IPS-20b (cell line): ENCODE data around the gene LONP1.

ENCODE experiments used
- H3K27ac ChIP-seq: one replicate; pipeline ENCODE4 v1.5.1; 2013; ENCODE audit warnings: low read length
- H3K27me3 ChIP-seq: 2 replicates; pipeline ENCODE4 v1.6.1; 2013; ENCODE audit warnings: mild to moderate bottlenecking, low read length, inconsistent platforms; ENCODE audit not compliant: insufficient read depth
- H3K36me3 ChIP-seq: 2 replicates; pipeline ENCODE4 v1.6.1; 2013; ENCODE audit warnings: low read depth, mild to moderate bottlenecking, inconsistent platforms, low read length, moderate library complexity; ENCODE audit not compliant: insufficient read depth
- H3K4me1 ChIP-seq: 2 replicates; pipeline ENCODE4 v1.6.1; 2013; ENCODE audit warnings: mild to moderate bottlenecking, control low read depth, inconsistent platforms, low read length, moderate library complexity; ENCODE audit not compliant: insufficient read depth
- H3K4me3 ChIP-seq: 2 replicates; pipeline ENCODE4 v1.5.1; 2013; ENCODE audit warnings: mild to moderate bottlenecking, low read length, inconsistent platforms
- H3K9ac ChIP-seq: 2 replicates; pipeline ENCODE4 v1.6.1; 2013; ENCODE audit warnings: low read depth, mild to moderate bottlenecking, inconsistent platforms, low read length, moderate library complexity
- H3K9me3 ChIP-seq: 2 replicates; pipeline ENCODE4 v1.6.1; 2013; ENCODE audit warnings: mild to moderate bottlenecking, low read depth, low read length, inconsistent platforms; ENCODE audit not compliant: insufficient read depth

LONP1 gene

DNA sequence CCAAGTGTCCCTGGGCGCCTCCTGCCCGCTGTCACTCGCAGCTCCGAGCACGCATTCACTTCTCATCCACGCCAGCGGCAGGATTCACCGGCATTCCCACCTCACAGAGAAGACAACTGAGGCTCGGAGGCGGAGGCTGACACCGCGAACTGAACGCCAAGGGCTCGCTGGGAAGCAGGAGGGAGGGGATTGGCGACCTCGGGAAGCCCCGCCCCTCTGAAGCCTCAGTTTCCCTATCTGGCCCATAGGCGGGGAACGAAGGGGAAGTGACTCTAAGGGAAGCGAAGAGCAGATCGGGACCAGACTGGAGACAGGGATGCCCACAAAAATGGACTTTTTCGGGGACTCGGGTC lies 39.9 kb downstream of the LONP1 start:
- Histone ChIP-seq H3K27me3 (no peaks in the 10 kb centered on the region), H3K9ac (peak overlapping the region; percentile 85), H3K4me3 (peak overlapping the region; percentile 94), H3K4me1 (no peaks in the 10 kb centered on the region), H3K27ac (peak overlapping the region; percentile 93), H3K9me3 (no peaks in the 10 kb centered on the region), H3K36me3 (no peaks in the 10 kb centered on the region)

DNA sequence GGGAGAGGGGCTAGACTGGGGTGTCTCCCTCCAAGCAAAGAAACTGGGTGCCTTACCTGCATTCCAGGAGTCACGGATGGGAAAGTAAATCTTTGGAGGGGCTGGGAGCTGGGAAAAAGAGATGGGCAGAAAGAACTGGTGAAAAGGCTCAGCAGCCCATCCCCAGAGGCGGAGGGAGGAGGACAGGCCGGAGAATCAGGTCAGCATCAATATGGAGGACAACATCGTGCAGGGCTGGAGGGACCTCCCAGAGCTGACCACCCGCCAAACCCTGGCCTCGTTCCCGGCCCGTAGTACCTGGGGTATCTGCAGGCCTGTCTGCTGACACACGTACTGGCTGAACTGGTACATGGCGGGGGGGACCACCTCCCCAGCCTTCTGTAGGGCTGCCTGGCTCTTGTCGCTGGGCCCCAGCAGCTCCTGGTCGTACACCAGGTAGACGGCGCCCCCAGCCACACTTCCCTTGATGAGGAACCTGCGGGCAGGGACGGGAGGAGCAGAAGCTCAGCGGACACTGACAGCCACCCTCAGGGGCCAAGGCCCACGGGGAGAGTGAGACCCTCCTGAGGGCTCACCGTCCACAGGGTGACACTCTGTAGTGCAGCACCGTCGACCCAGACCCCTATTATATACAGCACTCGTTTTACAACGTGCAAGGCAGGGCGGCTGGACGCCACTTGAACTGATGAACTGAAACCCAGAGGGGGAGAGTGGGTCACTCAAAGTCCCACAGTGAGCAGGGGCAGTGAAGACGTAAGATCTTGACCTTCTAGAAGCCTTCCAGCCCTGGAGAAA lies 40.5 kb downstream of the LONP1 start:
- Histone ChIP-seq H3K27me3 (no peaks in the 10 kb centered on the region), H3K36me3 (no peaks in the 10 kb centered on the region), H3K27ac (peak overlapping the region; percentile 93), H3K4me3 (peak overlapping the region; percentile 94), H3K9ac (peak overlapping the region; percentile 85; the same call in 1 of the 2 replicates), H3K9me3 (no peaks in the 10 kb centered on the region), H3K4me1 (no peaks in the 10 kb centered on the region)

GRCh38 chr19:5678071-5678718 lies 41.8 kb downstream of the LONP1 start:
- no peak overlapping the region for H3K4me3 ChIP-seq
- no peaks in the 10 kb centered on the region for H3K27me3 ChIP-seq
- no peaks in the 10 kb centered on the region for H3K9me3 ChIP-seq
- H3K9ac ChIP-seq: no peak overlapping the region
- no peaks in the 10 kb centered on the region for H3K36me3 ChIP-seq
- no peaks in the 10 kb centered on the region for H3K4me1 ChIP-seq
- no peak overlapping the region for H3K27ac ChIP-seq

DNA sequence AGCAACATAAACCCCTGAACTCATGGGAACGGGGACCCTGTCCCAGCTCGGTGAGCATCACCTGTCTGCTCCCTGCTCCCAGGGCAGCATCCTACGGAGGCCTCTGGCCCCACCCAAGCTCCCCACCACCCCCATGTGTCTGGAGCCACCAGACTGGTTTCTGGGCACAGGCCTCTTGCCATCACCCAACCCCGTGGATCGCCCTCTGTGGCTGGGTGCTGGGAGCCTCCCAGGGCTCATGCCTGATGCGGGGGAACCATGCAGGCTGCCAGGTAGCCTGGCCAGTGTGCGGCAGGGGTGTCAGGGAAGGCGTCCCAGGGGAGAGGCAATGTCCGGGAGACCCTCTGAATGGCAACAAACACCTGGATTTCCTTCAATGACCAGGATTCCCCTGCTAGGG lies 42.4 kb downstream of the LONP1 start:
- Histone ChIP-seq H3K4me3 (no peak overlapping the region), H3K27me3 (no peaks in the 10 kb centered on the region), H3K27ac (no peak overlapping the region), H3K4me1 (no peaks in the 10 kb centered on the region), H3K36me3 (peaks cover 3% of the 10 kb centered on the region; the same call in 1 of the 2 replicates), H3K9me3 (no peaks in the 10 kb centered on the region), H3K9ac (no peak overlapping the region)

- H3K4me1 ChIP-seq: no peaks in the 10 kb centered on the region
- no peaks in the 10 kb centered on the region for H3K9me3 ChIP-seq
- peaks cover 3% of the 10 kb centered on the region; the same call in 1 of the 2 replicates for H3K36me3 ChIP-seq
- H3K9ac ChIP-seq: no peak overlapping the region
- no peak overlapping the region for H3K27ac ChIP-seq
- H3K27me3 ChIP-seq: no peaks in the 10 kb centered on the region
- H3K4me3 ChIP-seq: no peak overlapping the region
Observed at GRCh38 chr19:5677136-5677535, 42.8 kb downstream of the LONP1 start.

DNA sequence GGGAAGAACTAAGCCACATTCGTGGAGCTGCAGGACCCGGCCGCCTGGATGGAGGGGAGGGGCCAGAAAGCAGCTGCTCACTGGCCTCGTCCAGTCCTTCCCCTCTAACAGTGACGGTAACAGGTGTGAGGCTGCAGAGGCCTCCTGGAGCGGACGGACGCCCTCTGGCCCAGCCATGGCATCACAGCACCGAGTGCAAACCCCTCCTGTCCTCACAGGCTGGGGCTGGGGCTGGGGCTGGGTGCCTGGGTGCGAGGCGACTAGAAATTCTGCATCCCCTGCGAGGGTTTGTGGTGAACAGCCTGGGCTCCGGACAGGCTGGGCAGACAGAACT lies 43.2 kb downstream of the LONP1 start:
- no peak overlapping the region for H3K27ac ChIP-seq
- H3K36me3 ChIP-seq: peaks cover 7% of the 10 kb centered on the region; the same call in 1 of the 2 replicates
- H3K9ac ChIP-seq: no peak overlapping the region
- no peaks in the 10 kb centered on the region for H3K27me3 ChIP-seq
- no peaks in the 10 kb centered on the region for H3K9me3 ChIP-seq
- no peaks in the 10 kb centered on the region for H3K4me1 ChIP-seq
- no peak overlapping the region for H3K4me3 ChIP-seq

- Histone ChIP-seq H3K36me3 (peaks cover 12% of the 10 kb centered on the region; the same call in 1 of the 2 replicates), H3K9me3 (no peaks in the 10 kb centered on the region), H3K4me3 (no peak overlapping the region), H3K4me1 (no peaks in the 10 kb centered on the region), H3K27ac (no peak overlapping the region), H3K9ac (no peak overlapping the region), H3K27me3 (no peaks in the 10 kb centered on the region)
Observed at GRCh38 chr19:5676105-5676771, 43.7 kb downstream of the LONP1 start.

GRCh38 chr19:5674714-5675113 lies 45.2 kb downstream of the LONP1 start:
- Histone ChIP-seq H3K4me3 (no peak overlapping the region), H3K4me1 (no peaks in the 10 kb centered on the region), H3K36me3 (peaks cover 21% of the 10 kb centered on the region), H3K9ac (no peak overlapping the region), H3K27ac (no peak overlapping the region), H3K9me3 (no peaks in the 10 kb centered on the region), H3K27me3 (no peaks in the 10 kb centered on the region)

- Histone ChIP-seq H3K4me1 (no peaks in the 10 kb centered on the region), H3K27ac (no peak overlapping the region), H3K9me3 (no peaks in the 10 kb centered on the region), H3K4me3 (no peak overlapping the region), H3K36me3 (peaks cover 30% of the 10 kb centered on the region), H3K9ac (no peak overlapping the region), H3K27me3 (no peaks in the 10 kb centered on the region)
Observed at GRCh38 chr19:5673752-5674151, 46.2 kb downstream of the LONP1 start.

- no peak overlapping the region for H3K4me3 ChIP-seq
- no peaks in the 10 kb centered on the region for H3K9me3 ChIP-seq
- no peak overlapping the region for H3K9ac ChIP-seq
- H3K36me3 ChIP-seq: peaks cover 36% of the 10 kb centered on the region
- H3K4me1 ChIP-seq: 0 out of 2 replicates have a peak, but pooled peaks cover 3% of the 10 kb centered on the region
- H3K27me3 ChIP-seq: no peaks in the 10 kb centered on the region
- no peak overlapping the region for H3K27ac ChIP-seq
Observed at GRCh38 chr19:5672708-5673459, 47.1 kb downstream of the LONP1 start.

- peaks cover 49% of the 10 kb centered on the region for H3K36me3 ChIP-seq
Observed at GRCh38 chr19:5671600-5671999, 48.3 kb downstream of the LONP1 start.

More at GRCh38 chr19:5671600-5671999, 48.3 kb downstream of the LONP1 start:
- no peaks in the 10 kb centered on the region for H3K9me3 ChIP-seq
- H3K27me3 ChIP-seq: no peaks in the 10 kb centered on the region
- no peak overlapping the region for H3K9ac ChIP-seq
- H3K4me1 ChIP-seq: peaks cover 7% of the 10 kb centered on the region; the same call in 1 of the 2 replicates
- H3K4me3 ChIP-seq: no peak overlapping the region
- no peak overlapping the region for H3K27ac ChIP-seq
